Brain pericyte (primary cell): ENCODE data around the gene RSPH1.

ENCODE experiments used
- DNase-seq: peaks from one replicate; pipeline ENCODE4 v3.0.0-alpha.2; 2012; ENCODE audit warnings: low read depth, low spot score

The RSPH1 gene

DNA sequence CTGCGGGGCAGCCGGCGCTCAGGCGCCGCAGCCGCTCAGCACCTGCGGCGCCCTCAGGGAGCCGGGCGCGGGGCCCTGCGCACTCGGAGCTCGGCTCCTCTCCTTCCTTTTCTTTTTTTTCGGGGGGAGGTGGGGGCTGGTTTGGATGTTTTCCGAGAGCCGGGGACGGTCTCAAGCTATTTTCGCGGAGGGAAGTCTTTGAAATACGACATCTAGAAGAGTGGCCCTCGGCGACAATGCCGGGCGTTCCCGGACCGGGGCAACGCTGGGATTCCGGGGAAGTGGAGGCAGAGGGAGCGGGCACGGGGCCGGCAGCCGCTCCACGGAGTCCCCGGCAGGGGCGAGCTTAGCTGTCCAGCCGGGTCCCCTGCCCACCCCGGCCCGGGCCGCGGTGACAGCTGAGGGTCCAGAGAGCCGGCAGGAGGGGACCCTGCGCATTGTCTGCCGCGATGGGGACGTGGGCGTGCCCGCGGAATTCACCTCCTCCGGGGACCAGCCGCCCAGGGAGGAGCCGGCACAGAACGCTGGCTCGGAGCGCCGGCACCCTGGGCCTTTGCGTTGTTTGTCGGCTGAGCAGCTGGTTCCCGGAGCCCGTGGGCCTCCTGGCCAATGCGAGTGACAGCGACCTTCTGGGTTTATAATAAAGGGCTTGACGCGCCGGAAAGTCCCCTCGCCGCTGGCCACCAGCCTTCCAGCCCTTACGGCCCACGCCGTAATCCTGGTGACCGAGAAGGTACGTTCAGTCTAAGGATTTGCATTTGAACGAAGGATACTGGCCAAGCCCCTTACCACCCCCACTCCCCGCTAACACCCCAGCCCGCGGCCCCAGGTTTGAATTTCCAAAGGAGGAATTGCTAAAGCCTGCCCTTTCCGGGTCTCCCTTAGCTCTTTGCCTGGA, 18.2 kb upstream of the RSPH1 start:
- no peak for DNase-seq

DNA sequence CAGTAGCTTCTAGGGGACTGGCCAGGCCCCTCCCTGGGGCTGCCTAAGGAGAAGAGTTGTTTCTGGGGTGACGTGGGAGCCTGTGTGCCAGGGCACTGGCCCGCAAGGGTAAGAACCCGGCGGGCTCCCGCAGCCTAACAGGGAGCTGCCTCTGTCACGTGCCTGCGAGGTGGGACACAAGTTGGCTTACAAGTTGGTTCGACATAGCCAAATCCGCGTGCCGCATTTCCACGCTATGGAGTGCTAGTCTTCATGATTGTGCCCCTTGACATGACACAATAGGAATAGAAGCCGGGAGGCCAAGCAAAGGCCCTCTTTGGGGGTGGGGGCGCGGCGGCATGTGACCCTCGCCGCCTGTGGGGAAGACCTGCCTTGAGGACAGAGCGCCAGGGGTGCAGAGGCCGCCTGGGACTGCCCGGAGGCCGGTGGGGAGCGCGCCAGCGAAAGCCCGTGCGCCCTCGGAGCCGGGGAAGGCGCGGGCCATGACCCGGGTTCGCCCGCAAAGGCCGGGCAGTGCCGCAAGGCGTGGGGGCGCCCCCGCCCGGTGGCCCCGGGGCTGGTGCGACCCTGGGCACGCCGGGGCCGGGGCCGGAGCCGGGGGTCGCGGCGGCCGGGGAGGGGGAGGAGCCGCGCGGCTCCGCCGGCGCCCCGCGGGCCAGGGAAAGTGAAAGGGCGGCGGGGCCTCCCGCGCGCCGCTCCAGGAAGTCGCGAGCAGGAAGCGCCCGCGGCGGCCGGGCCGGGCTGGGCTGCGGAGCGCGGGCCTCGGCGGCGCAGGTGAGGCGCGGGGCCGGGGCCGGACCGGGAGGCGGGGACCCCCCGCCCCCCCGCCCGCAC, 17.3 kb upstream of the RSPH1 start, which contains the start of gene SLC37A1:
SLC37A1 (plus strand) TSS at position 702 of the 834 bp plus-strand sequence. CDS start 4,603 bp downstream, outside the sequence.
- no peak for DNase-seq

DNA sequence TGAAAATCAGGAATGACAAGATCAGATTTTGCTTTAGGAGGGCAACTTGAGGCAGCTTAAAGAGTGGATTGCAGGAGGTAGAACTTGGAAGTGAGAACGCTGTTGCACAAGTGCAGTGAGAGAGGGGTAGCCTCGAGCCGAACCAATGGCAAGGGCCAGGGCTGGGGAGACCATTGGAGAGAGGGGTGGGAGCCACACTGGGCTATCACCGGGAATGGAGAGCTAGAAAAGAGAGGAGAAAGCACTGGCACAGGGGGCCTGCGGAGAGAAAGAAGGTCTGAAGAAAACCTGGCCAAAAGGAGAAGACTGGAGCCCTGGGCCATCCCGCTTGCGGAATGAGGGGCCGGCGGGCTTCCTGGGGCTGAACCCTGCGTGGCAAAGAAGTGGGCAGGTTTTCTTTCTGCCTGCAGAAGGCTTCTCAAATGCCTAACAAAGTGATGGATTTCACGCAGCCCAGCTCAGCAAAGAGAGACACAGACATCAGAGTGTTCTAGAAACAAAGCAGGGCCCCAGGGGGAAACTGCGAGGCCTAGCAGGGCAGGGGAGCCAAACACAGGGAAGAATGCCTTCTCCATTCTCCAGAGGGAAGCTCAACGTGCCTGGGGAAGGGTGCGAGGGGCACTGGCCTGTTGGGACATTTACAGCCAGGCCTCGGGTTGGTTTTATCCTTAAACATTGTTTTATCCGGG, 16.5 kb upstream of the RSPH1 start:
- no peak for DNase-seq

DNA sequence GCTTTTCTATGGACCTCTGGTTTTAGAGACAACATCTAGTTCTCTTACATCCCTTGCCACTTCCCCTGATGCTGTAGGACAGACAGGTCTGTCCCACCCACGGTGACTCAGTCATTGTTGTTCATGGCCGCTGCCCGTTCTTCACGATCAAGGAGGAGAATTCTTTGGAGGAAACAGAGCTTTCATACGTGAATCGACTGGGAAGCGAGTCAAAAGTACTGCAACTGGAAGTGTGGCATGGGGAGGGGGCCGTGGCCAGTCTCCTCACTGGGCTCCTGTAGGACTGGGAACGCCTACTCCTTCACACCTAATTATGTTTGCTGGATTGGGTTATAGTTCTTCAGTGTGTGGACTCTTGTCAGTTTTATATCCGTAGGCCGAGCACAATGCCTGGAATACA, 13.2 kb upstream of the RSPH1 start:
- DNase-seq, result no peak

DNA sequence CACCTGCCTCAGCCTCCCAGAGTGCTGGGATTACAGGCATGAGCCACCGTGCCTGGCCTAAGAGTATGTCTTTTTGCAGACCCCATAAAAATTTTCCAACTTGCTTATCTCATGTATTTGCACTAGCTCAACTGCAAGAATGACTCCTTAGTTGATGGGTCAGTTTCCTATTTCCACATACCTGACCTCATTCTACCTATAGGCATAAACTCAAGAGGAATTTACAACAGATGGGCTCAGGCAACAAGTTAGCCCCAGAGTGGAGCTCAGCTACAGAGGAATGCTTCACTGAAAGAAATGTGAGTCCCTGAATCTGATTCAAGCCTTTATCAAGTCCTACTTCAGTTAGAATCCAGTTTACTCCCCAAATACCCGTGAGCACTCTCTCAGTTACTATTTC, 12.3 kb upstream of the RSPH1 start:
- DNase-seq, result no peak

DNA sequence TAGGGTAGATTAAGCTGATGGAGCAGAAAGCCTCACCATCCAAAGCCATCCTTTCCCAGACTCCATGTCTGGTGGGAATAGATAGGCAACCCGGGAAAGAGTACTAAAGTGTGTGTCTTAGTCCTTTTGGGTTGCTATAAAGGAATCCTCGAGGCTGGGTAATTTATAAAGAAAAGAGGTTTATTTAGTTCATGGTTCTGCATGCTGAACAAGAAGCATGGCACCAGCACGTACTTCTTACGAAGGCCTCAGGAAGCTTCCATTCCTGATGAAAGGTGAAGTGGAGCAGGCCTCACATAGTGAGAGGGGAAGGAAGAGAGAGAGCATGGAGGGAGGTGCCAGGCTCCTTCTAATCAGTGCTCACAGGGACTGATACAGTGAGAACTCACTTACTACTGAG, 11.4 kb upstream of the RSPH1 start:
- DNase-seq, result no peak

DNA sequence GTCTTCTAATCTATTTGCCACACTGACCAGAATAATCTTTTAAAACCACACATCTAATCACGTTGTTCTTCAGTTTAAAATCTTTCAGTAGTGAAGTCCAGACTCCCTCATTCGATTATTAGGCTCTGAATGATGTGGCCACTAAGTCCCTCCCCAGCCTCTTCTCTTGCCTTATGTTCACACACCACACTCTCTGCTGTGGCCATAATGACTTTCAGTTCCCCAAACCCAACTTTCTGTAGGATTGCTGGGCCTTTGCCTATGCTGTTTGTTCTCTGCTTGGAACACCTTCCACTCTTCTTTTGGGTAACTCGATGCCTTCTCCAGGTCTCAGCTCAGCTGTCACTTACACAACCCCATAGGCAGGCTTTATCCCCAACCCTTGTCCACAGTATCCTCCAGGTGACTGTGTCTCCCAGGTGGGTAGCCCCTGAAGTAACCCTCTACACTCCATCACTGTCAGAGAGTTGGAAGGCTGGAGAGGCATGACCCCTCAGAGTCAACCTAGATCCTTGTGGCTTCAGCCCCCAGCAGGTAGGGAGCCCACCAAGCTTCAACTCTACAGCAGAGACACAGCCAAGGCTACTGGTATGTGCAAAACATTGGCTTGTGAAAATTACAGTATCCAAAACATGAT, 9.2 kb upstream of the RSPH1 start:
- DNase-seq, result no peak

DNA sequence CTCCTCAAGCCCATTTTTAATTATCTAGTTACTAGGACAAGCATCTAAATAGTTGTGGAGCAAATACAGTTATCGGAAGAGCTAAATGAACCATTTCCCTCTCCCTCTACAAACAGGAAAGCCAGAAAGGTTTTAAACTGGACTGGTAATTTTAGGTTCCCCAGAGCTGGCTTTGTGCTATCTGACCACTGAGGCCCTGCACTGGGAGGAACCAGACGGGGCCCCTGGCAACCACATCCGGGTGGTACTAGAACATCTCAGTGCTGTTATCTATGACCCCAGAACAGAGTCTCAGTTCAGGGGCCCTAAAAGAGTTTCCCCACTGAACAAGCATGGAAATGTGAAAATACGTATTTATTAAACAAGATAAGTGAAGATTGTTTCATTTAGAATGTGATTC, 7.7 kb upstream of the RSPH1 start:
- no peak for DNase-seq

DNA sequence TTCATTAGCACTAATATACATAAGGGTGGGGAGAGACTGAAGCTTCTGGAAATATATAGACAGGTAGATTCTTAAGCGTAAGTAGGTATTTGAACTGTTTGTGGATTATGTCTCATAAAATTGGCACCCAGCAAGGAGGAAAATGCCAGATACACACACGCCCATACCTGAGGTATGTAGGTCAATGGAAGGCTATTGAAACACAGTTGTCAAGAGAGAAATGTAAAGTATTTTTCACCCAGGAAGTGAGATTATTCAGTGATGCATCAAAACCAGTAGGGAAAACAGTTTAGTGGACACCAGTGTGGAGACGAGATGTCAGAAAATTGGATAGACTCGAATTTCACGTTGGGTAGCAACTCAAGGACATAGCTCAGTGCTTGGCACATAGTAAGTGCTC, 4.7 kb upstream of the RSPH1 start:
- no peak for DNase-seq

DNA sequence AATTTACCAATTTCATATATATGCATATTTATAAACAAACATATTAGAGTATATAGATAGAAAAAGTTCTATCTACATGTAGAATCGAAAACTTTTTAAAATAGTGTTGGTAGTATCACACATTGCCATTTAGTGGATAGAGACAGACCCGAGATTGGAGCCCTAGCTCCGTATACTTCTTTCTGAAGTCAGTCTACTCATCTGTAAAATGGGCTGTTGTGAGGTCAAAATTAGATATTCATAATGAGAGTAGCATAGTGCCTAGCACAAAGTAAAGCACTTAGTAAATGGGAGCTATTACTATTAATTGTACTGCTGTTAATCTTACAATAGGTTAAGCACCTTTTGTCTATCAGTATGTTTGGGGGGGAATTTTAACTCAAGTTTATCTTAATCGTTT, 4.2 kb upstream of the RSPH1 start:
- DNase-seq, result no peak

DNA sequence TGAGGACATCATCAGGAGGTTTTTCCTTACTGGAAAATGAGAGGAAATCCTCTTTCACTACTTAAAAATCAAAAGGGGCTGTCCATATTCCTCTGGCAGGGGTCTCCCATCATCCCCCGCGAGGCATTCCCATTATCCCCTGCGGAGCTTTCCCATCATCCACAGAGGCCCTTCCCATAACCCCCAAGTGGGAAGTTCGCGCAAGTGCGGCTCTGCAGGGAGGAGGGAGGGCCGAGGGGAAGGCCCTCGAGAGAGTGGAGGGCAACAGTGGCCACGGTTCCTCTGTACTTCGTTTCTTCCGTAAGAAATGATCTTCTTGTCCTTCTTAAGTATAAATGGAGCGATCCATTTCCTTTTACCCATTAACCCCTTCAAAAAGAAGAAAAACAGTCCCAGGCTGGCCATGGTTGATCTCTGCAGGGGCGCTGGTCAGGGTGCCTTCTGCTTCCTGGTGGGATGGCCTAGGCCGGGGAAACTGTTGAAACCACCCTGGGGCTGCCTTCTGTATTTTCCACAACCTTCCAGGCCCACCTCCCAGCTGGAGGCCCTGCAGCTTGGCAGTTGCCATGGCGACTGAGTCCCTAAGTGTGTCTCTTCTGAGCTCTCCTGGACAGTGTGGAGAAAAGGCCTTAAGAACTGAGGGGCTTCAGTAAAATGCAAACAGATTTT, 3.6 kb upstream of the RSPH1 start:
- DNase-seq, result no peak

DNA sequence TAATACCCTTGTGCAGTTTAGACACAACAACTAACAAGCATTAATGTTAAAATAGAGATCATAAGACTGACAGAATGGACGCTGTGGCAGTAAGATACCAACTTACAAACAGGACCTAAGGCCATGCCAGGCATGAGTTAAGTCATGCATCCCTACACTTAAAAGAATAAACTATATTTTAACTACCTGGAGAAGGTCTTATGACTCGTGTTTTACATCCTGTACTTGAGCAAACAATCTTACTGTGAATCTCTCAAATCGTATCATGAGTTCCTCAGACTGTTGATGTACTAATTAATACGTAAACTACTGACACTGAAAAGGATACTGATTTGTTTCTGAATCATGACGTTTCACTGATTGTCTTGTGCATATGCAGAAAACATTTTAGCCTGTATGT, 2.0 kb upstream of the RSPH1 start:
- DNase-seq, result no peak

DNA sequence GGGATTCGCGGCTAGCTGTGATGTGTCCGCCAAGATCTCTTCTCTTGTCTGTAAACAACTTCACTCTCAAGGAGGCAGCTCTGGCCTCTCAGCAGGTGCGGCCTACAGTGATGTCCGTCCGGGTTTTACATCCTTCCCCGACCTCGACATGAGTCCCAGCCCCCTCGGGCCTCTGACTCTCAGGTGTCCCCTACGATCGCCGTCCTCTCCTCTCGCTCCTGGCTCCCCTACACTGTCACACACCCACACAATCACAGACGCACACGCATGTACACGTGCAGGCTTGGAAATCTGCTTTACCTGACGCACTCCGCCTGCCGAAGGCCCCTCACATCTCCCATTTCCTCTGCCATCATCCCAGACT, 797 bp upstream of the RSPH1 start:
- DNase-seq, result no peak

DNA sequence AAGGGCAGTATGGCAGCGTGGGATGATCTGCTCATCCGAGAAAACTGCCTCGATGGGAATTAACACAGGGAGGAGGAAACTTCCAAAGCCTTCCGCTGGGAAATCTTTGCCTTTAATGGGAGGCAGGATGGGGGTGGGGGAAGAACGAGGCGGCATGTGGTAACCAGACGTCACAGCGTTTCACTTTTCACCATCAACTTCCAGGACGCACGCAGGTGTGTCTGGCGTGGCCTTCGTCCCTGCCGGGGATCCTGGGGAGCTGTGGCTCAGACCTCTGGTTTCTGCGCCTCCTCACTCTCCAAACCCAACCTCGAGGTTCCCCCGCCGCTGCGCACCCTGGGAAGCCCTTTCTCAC, 282 bp downstream of the RSPH1 start:
- DNase-seq, result no peak

DNA sequence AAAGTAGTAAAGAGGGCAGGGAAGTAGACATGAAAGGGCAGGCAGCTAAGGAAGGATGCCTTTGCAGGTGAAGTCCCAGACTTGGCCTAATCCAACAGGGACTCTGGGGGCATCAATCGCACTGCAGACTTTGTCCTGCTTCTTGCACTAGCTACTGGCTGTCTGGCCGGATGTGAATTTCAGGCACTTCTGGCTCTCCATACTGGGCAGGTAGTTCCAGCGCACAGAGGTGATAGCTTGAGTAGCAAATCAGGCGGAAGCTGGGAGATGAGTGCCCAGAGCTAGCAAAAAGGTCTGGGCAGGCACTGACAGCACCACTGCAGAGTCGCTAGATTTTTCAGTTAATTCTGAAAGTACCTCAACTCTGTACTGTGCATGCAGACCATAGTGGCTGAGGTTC, 997 bp downstream of the RSPH1 start:
- no peak for DNase-seq

DNA sequence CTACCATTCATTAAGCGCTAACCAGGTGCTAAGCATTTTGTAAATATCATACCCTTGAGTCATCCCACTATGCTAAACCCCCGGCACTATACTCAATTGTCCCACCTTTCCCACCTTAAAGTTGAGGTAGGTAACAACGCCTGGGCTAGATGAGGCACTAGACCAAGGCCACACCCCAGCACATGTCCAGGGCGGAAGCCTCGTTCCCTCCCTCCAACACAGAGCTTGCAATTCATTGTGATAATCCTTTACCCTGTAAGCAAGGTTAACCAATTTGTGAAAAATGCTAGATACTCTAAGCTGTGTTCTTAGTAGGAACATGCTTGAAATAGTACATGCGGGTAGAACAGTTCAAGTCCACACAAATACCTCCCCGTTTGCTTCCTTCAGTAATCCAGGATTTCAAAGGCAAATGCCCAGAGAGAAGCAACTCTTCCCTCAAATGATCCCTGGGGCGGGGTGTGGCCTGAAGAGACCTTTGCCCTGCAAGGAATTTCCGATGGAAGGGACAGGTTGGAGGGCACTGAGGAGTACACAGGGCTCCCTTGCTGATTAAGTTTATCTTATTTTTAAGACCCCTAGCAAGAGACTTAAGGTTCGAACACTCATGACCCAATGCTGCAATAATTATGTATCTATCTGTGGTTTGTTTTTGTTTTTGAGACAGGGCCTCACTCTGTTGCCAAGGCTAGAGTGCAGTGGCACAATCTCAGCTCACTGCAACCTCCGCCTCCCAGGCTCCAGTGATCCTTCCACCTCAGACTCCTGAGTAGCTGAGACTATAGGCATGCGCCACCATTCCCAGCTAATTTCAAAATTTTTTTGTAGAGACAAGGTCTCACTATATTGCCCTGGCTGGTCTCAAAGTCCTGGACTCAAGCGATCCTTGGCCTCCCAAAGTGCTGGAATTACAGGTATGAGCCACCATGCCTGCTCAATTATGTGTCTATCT, 2.6 kb downstream of the RSPH1 start:
- DNase-seq, result no peak

DNA sequence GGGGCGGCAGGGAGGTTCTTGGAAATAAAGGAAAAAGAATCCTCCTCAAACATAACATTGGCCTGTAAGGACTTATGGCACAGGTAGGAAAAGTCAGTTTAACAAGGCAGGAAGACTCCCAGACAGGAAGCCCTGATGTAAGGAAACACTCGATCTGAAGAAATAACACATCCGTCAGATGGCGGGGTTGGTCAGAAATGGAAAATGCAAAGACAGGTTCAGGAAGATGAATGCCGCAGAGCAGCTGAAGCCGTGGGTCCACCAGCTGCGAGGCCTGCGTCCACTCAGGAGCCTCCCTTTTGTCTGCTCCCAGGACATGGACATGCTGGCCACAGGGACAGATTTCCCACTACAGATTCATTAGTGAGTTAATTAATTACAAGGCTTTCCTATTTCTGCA, 3.8 kb downstream of the RSPH1 start:
- no peak for DNase-seq

DNA sequence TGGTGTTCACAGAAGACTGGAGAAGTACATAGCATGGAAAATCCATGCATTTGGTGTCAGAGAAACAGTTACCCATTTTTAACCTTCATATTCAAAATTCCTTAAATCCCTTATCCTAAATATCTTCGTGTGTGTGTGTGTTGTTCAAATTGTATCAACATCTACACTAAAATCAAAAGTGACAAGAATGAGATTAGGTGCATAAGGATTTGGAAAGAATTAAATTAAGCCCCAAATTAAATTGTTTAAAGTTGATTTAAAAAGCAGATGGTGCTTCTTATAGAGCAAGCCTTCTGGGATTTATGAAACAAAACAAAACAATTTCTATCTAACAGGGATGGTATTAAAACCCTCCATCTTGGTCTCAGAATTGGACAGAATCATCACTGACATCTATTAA, 4.7 kb downstream of the RSPH1 start:
- no peak for DNase-seq

DNA sequence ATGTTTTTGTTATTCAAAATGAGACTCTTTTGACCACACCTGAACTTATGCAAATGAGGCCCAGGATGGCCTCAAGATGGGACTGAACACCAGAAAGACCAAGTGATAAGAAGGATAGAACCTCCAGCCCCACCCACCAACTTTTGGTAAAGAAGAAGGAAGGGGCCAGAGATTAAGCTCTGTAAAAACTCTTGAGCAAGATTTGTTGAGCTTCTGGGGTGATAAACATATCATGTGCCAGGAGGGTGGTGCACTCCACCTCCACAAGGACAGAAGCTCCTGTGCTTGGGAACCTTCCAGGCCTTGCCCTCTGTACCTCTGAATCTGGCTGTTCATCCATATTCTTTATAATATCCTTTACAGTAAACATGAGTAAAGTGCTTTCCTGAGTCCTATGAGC, 5.3 kb downstream of the RSPH1 start:
- no peak for DNase-seq

DNA sequence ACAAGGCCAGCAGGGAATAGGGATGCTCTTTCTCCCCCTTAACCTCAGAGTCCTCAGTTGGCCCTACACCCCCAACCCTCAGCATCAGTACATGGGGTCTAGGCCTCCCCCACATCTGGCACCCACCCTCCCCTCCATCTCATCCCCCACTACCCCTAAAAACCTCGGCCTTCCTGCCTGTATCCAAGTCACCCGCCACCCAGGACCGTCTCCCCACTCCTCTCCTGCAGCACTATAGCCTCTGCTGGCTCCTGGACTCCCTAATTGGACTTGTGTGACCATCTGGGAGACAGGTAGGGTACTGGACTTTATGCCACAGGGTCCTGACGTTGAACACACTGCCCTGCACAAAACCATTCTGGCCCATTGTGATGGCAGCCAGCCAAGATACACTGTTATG, 6.0 kb downstream of the RSPH1 start:
- DNase-seq, result no peak
